Fibroblast of skin of scalp (primary cell): ENCODE results near the gene MAU2.

ENCODE experiments used
- DNase-seq: peaks from one replicate; pipeline ENCODE4 v3.0.0-alpha.2; 2013

The MAU2 gene

DNA sequence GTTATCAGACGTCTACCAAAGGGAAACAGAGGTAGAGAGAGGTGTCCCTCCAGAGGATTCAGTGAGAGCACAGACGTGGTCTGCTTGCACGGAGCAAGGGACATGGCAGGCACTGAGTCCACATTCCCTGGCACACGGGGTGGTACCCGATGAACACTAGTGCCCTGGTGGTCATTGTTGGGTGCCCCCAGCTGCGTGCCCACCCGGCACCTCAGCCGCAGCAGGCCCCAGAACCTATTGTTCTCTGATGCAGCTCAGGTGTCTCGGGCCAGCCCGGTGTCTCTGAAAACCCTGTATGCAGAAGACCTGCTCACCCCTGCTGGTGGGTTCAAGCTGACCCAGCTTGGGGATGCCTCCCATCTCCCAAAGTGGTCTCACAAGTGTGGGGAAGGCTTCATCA lies 12.3 kb upstream of the MAU2 start:
- DNase-seq: no peak

DNA sequence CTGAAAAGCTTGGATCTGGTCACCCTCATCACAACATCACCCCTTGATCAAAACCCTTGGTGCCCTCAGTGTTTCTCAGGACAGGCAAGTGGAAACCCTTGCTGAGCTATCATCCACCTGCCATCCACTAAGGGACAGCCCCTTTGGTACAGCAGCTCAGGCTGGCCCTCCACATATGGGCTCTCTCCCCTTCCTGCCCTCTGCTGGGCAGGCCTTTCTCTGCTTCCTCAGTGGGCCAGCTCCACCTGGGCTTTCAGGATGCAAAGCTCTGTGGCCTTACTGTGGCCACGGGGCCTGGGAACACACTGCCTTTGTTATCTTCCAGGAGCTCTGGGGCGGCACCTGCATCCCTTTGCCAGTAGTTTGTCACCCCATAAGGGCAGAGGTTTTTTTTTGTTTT lies 5.2 kb upstream of the MAU2 start:
- no peak for DNase-seq

- no peak for DNase-seq
Observed at GRCh38 chr19:19316082-19316481, 4.5 kb upstream of the MAU2 start.

DNA sequence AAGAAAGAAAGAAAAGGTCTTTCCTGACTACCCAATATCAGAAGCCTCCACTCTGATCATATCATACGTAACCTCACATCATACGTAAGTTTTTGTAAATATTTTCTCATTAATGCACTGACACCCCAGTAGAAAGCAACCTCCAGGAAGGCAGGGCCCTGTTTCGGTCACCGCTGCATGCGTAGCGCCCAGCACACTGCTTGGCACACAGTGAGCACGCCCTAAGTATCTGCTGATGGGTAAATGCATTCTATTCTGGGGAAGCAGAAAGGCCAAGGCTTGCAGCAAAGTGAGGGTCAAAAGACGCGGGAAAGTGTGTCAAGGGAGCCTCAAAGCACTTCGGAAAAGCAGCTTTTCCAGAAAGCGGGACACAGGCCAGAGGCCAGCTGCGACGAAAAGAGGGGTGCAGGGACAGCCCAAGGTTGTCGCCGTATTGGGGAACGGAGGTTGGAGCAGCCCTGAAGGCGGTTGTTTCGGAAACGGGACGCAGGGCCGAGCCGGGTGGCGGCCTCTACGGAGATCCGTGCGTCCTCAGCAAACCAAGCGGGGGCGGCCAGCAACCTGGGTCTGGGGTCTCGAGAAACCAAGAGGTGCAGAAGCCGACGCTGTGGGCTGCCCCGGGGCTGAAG lies 783 bp upstream of the MAU2 start:
- DNase-seq: no peak

- DNase-seq: no peak
Observed at GRCh38 chr19:19321141-19321577, 530 bp downstream of the MAU2 start.

DNA sequence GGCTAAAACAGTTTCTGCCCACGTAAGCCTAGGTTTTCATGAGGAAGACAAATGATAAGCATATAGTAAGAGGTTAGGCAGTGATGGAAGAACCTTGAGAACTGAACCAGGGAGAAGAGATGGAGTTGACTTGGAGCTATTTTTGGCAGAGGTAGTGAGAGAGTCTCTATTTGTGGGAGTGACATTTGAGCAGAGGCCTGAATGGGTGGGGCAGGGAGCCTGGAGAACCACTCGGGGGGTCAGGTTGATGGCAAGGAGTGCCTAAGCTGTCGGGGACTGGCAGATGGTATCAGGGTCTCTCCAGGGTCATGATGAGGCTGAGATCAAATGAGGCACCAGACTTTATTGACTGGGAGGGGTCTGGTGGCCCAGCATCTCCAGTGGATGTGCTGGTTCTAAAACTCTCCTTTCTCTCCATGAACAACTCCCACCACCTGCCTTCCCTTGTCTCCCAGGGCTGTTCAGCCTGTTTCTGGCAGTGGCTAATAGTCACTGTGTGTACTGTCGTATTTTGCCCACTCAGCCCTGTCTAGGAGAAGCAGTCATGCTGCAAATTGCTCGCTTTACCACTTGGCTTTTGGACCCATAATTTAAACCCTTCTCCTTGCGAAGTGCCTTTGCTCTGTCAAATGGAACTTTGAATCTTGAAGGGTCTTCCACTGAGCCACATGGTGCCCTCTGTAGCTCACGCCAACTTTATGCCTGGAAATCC lies 3.6 kb downstream of the MAU2 start:
- DNase-seq: no peak

- no peak for DNase-seq
Observed at GRCh38 chr19:19327672-19328071, 7.0 kb downstream of the MAU2 start.

GRCh38 chr19:19329126-19329525 lies 8.5 kb downstream of the MAU2 start:
- DNase-seq: no peak

DNA sequence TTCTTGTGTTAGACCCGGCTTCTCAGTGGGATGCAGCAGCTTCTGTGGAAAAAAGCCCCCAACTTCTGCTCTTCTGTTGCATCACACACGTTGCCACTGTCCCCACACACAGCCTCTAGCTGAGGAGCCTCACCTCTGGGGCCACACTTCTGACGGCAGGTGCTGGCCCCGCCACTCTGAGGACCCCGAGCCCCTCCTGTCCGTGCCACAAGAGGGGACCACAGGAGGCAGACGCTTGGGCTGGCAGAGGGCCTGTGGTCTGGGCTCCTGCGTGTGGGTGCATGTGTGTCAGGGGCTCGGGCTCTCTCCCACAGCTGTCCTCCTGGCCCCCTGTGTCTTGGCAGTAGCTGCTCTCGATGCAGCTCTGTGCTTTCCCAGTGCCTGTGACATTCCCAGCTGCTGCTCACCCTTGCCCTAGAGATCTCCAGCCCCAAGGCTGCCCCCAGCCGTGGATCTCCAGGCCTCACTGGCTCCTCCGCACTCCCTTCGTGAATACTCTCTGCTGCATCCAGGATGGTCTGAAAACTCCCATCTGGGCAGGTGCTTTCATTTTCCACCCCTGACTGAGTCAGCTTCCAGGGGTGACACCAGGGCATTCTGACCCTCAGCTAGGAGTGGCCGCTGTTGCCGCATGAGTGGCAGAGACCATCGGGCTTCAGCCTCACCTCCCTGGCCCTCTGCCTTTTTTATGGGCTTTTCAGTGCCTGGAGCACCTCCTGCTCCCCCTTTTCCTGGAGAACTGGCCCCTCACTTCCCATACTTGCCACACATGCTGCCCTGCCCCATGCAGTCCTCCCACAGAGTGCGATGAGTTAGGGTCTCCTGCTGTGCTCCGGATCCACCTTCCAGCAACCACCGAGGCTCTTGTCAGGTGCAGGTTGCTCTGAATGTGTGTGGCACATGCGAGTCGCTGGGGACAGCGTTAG lies 13.7 kb downstream of the MAU2 start:
- DNase-seq: no peak

DNA sequence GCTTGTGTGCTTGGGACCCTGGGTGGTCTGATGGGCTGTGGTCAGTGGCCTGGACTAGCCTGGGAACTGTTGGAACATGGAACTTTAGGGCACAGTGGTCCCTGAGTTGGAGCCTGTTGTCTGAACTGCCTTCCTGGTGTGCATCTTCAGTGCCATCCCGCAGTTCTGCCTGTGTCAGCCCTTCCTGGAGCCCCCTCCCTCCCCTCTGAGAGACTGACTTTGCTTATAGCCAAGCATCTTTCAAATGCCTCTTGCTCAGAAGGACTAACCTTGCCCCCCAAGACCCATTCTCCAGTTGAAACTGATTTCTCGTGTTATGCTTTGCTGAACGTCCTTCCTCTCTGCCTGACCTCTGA lies 14.3 kb downstream of the MAU2 start:
- no peak for DNase-seq

DNA sequence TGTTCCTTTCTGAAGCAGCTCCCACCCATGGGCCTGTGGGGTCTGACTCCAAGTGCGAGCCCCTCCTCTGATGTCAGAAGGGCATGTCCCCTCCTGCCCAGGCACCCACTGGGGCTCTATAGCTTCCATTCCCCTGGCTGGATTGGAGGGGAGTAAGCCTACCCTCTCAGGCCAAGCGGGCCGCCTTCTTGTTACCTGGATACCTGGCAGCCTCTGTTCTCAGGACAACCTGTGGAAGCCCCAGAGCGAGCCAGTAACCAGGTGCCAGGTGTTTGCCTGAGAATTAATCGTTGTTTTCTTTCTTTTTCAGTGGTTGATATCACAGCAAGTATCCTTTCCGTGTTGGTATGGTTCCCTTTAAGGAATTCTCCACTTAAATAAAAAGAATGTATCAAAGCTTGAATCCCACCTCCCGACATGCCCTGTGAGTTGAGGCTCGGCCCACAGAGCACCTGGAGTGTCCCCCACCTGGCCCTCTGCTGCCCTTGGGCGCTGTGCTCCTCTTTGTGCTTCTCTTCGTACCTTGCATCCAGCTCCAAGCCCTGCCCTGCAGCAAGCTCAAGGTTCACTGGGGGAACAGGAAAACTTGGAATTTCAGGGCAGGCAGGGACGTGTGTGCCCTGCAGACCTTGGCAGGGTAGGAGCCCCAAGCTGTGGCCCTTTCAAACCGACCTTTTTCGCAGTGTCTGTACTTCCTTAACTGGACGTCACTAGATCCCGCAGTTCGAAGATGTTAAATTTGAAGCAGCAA lies 15.0 kb downstream of the MAU2 start:
- no peak for DNase-seq

DNA sequence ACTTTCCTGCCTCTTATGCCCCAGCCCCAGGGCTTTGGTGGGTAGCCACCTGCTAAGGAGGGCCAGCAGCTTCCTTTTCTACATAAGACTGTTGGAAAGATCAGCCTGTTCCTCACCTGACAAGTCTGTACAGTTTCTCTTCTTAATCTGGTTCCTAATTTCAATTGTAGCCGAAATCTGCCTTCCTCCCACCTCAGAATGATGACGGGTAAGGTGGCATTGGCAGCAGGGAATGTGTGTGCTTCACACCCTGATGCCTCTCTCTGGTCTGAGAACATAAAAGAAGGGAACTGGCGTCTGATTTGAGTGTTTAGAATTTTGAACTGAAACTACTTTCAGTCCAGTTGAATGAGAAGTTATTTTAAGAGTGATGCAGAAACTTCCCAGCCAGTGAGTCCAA lies 16.0 kb downstream of the MAU2 start:
- DNase-seq: no peak

- no peak for DNase-seq
Observed at GRCh38 chr19:19337120-19337519, 16.5 kb downstream of the MAU2 start.

DNA sequence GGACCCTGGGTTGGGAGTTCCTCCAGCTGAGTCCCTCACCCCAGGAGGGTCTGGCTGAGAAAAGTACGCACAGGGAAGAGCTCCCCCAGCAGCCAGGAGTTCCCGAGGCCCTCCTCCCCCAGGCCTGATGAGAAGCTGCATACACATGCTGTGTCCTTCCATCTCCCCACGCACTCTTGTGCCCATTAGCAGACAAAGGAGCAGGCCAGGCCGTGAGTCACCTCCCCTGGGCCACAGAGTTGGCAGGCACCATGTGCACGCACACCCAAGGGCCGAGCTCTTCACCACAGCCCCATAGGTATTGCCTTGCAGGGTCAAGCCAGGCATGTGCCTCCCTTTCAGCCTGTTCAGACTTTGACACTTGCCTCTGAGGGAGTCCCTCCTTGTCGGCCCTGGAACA lies 17.5 kb downstream of the MAU2 start:
- peak; percentile 6 for DNase-seq

DNA sequence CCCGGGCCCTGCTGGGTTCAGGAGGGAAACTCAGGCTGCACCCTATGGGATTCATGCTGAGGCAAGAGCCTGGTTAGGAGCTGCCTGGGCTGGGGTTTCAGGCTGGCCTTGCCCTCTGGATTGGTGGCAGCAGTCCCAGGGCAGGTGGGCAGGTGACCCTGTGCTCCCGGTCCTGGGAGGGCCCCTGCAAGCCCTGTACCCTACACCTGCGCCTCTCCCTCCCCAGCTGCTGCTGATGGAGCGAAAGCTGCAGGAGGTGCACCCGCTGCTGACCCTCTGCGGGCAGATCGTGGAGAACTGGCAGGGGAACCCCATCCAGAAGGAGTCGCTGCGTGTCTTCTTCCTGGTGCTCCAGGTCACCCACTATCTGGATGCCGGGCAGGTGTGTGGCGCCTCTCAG lies 20.4 kb downstream of the MAU2 start:
- no peak for DNase-seq

- DNase-seq: peak; percentile 46
Observed at GRCh38 chr19:19342086-19343015, 21.7 kb downstream of the MAU2 start.

GRCh38 chr19:19343016-19343362 lies 22.4 kb downstream of the MAU2 start:
- DNase-seq: no peak

- no peak for DNase-seq
Observed at GRCh38 chr19:19343762-19344161, 23.1 kb downstream of the MAU2 start.

- no peak for DNase-seq
Observed at GRCh38 chr19:19345232-19345631, 24.6 kb downstream of the MAU2 start.

DNA sequence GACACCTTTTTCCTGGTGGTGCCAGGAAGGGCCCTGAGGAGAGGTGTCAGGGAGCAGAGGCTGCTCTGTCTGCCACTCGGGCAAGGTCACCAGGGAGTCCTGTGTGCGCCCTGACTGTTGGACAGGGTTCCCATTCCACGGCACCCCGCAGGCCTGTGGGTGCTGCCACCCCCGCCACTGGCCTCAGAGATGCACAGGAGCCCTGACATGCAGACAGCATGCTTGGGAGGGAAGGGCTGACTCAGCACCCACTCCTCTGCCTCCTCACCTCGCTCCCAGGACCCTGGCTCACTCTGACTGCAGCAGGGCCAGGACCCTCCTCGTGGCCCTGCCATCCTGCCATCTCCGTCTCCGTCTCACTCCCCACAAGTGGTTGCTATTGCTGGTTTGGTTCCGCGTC lies 25.3 kb downstream of the MAU2 start:
- no peak for DNase-seq

DNA sequence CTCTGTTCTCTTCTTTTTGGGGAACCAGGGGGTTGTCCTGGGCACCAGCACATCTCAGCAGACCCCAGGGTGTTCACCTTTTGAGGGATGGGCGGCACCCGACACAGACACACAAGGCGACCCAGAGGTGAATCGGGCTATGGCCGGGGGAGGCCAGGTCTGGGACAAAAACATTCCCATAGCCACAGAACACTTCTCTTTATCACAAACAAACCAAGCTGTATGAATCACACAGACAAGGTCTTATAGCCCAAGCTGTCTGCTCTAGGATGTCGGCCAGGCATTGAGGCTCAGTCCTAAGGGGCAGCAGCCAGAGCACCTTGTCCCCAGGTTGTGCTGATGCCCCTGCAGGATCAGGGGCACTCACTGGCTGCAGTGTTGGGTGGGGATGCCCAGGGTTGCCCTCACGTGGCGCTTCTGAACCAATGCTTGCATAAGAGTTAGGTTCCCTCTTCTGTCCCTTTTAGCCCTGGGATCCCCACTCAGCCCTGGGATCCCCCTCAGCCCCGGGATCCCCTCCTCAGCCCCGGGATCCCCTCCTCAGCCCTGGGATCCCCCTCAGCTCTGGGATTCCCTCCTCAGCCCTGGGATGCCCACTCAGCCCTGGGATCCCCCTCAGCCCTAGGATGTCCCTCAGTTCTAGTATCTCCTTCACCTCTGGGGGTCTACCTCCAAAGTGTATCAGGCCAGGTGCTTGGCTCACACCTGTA lies 26.9 kb downstream of the MAU2 start:
- DNase-seq: no peak
